ENCODE measurements around the gene TTC39C.
A peak's percentile ranks its signal among the peaks of the same experiment; 100 is the strongest.
"Not testable (repeated sequence)": the region's sequence is repeated elsewhere in the genome, so short reads cannot be mapped to it uniquely, and the experiment has no call there.

TTC39C gene

DNA sequence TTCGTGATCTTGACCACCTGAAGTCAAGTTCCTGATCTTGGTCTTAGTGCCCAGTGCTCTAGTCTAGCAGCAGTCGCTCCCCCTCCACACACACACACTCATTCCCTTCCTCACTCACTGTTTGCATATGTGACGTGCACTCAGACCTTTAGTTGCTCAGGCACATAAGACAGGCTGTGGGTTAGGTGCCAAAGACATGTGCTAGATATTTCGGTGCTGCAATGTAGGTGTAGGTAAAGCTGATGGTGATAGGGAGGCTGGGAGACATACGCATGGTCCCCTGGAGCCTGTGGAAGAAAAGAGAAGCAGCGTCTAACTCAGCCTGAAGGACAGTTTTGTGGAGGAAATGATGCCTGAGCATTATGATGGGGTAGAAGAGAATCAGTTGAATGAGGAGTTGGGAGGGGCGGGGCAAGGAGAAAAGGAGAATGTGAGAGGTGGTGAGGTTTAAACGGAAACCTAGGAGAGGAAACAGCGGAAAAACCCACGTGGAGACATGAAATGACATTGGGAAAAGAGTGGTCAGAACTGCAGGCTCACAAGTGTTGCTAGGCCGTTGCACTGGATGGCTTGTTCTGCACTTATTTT is 3.8 kb downstream of the TTC39C start:
- DNase-seq: peak; percentile 70

DNA sequence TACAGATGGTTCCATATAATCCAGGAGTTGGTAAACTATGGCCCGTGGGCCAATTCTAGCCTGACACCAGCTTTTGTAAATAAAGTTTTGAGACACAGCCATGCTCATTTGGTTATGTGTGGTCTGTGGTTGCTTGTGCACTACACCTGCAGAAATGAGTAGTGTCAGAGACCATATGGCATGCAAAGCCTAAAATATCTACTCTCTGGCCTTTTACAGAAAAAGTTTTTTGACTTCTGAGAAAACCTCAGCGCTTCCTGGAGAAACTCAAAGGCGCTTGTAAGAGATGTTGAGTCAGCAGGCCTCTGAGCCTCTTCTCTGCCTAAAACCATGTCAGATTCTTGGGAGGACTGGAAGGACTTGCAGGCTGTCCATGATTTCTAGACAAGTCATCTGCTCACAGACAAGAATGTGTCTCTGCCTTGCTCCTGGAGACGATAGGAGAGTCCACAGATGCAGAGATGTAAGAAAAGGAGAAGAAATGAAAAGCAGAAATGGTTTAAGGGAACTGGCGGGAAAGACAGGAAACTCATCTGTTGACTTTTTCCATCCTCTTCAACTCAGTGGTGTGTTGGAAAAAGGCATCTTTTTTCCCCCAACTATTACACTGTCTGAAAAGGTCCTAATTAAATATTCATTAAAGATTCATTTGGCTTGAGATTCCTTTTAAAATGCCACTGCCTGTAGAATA is 5.2 kb downstream of the TTC39C start:
- peak; percentile 95 for DNase-seq

DNA sequence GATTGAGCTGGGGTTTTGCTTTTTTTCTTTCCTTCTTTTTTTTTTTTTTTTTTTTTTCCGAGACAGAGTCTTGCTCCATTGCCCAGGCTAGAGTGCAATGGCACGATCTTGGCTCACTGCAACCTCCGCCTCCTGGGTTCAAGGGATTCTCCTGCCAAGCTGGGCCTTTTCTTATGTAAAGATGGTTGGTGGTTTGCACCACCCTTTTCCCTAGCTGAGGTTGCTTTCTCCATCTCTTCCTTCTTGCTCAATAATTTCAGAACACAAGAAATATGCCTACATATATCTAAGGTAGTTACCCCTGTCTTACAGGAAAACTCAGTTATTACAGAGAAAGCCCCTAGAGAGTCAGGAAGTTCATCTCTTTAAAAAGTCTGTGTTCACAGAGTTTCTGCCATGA is 7.0 kb downstream of the TTC39C start:
- DNase-seq: no peak

DNA sequence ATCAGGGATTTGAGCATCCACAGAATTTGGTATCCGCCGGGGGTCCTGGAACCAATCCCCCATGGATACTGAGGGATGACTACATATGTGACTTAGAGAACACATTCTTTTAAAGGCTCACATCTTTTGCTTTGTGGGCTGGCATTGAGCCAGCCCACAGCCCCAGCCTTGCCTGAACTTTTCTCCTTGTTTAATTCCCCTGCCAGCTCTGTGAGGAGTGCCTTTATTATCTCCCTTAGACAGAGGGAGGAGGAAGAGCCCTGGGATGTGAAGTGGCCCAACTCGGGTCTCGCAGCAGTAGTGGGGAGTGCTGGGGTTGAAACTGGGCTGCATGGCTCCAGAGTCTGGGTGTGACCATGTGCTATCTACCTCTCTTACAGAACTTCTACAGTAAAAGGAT is 7.6 kb downstream of the TTC39C start:
- no peak for DNase-seq

DNA sequence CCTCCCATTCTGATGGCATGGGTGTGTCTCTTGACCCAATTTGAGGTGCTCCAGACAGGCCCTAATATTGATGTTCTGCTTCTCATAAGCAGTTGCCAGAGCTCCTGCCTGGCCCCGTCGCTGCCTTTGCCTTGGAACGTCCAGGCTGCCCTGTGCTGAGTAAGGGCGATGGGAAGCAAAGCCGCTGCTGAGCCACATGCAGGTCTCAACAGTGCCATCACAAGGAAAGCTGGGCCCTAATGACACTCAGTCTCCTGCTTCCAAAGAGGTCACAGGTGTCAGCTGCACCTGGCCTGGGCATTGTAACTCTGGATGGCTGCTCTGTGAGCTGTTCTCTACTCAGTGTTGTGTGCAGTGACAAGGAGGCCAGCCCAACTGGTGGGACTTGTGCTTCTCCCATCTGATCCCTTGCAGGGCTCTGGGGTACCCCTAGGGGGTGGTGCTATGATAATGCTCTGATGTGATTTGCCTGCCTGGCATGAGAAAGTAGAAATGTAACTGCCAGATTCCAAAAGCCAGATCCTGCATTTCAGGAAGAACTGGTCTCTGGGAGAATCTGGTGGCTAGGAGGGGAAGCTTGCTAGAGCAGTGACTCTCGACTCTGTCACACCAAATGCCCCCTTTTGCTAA is 8.7 kb downstream of the TTC39C start:
- no peak for DNase-seq

DNA sequence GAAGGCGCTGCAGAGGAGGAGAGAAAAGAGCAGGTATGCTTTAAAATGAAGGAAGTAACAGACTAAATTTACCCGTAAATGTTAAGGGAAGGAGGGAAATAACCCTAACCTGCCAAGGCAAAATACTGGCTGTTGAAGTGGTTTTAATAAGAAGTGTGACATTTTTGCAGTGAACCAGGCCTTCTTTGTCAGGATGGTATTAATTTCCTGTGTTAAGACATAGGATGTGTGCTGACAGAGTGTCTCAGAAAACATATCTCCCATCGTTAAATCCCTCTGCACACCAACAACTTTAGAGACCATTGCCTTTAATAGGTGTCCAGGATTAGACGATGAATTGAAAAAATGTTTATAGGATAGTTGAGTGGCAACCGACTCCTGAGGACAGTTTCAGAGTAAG is 9.9 kb downstream of the TTC39C start:
- DNase-seq: no peak

DNA sequence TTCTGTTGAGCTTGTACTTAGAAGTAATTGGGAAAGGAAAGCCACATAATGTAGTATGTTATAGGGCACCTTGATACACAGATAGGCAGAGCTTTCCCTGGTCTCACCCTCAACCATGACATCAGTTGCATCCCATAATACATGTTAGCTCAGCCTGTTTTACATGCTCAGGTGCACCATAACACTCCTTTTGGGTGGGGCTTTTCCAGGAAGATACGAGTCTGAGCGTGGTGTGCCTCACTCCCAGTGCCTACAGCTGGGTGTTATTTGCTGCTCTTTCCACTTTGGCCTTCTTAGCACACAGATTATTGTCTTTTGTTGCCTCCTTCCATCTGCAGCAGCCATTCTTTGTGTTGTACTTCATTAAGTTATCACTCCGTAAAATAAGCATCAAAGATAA is 11.9 kb downstream of the TTC39C start:
- DNase-seq: no peak

DNA sequence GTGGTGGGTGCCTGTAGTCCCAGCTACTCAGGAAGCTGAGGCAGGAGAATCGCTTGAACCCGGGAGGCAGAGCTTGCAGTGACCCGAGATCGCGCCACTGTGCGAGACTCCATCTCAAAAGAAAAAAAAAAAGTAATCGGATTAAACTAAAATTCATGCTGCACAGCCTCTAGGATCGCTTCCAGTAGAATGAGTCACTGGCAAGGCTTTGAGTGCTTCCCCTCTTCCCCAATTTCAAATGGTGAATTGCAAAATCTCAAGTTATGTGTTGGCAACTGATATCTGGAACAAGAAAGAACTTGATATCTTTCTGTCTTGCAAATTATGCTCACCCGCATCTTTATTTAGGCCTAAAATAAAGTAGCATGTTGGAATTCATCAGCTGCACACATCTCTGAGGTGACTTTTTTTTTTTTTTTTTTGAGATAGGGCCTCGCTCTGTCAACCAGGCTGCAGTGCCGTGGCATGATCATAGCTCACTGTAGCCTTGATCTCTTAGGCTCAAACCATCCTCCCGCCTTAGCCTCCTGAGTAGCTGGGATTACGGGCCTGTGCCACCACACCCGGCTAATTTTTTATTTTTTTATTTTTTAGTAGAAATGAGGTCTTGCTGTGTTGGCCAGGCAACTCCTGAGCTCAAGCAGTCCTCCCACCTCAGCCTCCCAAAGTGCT is 12.7 kb downstream of the TTC39C start:
- DNase-seq: no peak

DNA sequence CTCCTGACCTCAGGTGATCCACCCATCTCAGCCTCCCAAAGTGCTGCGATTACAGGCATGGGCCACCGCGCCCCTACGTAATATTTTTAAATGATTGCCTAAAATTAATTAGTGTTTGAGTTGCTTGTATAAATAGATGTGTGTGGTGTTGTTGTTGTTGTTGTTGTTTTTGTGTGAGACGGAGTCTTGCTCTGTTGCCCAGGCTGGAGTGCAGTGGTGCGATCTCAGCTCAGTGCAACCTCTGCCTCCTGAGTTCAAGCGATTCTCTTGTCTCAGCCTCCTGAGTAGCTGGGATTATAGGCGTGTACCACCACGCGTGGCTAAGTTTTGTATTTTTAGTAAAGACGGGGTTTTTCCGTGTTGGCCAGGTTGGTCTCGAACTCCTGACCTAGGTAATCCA is 14.4 kb downstream of the TTC39C start:
- not testable (repeated sequence) for DNase-seq

DNA sequence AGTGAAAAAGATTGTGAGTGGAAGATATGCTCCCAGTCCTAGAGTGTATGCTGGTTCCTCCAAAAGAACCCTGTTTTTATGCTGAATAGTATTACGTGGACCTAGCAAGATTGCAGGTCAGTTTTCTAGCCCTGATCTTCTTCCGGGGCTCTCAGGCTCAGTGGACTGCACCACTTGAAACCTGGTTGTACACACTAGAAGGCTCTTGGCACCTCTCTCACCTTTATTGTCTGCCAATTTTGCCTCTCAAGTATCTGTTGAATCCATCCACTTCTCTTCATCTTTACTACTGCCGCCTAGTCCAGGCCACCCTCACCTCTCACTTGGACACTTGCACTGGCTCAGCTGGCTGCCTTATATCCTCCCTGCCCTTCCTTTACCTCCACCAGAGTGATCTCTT is 16.8 kb downstream of the TTC39C start:
- DNase-seq: no peak

DNA sequence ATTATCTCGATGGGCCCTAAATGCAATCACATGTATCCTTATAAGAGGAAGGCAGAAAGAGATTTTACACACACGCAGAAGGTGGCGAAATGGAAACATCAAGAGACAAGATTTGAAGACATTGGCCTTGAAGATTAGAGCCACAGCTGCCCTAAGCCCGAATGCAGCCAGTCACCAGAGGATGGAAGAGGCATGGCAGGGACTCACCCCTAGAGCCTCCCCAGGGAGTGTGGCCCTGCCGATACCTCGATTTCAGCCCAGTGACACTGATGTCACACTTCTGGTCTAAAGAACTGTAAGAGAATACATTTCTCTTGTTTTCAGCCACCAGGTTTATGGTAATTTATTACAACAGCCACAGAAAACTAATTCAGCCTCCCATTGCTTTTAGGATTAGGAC is 17.4 kb downstream of the TTC39C start:
- no peak for DNase-seq

DNA sequence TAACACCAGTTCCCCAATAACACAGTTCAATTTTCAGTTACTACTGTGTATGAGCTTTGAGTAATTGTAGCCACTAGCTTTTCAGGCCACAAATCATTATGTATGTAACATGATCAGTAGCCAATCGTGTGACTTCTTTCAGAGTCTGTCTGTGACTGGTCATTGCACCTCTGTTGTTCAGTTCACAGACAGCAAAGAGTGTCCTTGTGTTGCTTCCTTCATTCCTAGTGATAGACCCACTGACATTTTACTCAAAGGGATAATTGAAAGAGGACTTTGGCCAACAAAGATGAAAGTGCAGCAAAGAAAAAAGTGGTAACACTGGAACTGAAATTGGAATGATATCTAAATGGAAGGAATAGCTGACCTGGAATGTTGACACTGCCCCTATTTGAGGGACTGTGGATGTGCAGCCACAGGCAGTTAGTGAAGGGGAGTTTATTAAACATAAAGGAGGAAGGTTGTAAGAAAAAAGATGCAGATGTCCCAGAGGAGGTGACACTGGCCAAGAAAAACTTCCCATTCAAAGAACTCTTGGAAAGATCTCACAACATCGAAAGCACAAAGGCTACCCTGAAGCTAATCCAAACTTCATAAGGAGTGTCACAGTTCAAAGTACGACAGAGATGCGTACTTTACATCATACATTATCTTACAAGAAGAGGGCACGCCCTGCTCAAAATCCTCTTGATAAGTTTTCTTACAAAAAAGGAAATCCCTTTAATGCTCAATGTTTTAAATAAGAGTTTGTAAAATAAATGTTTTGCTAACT is 19.3 kb downstream of the TTC39C start:
- DNase-seq: no peak

DNA sequence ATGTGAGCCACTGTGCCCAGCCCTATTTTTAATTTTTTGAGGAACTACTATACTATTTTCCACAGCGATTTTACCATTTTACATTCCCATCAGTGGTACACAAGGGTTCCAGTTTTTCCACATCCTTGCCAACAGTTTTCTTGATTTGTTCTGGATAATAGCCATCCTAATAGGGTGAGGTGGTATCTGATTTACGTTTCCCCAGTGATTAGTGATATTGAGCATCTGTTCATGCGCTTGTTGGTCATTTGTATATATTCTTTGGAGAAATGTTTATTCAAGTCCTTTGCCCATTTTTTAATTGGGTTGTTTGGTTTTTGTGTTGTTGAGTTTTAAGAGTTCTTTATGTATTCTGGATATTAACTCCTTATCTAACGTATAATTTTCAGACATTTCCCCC is 20.8 kb downstream of the TTC39C start:
- no peak for DNase-seq

DNA sequence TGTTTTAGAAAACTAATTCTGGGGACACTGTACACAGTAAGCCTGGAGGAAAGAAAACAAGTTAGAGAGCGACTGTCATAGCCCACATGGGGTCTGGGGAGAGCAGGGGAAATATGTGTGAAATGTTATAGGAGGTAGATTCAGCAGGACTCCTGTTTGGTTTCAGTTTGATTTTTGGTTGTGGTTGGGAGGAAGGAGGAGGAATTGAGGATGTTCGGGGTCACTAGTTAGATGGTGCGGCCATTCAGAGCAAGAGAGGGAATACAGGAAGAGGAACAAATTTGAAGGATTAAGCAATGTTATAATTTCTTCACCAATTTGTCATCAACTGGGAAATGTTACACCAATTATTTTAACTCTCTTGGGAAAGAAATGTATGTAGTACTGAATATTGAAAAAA is 25.1 kb downstream of the TTC39C start:
- DNase-seq: no peak

DNA sequence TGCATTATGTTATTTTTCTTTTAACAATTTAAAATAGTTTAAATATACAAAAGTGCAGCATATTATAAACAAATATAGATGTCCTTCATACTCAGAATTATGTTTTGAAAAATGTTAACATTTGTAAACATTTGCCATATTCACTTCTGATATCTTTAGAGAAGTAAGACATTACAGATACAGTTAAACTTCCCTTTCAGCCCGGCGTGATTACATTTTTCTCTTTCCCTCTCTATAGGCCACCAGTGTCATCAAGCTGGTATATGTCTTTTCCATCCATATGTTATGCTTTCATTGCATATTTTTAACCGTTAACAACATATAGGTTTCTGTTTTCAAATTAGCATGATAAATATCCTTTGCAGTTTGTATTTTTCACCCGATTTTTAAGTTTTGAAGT is 27.1 kb downstream of the TTC39C start:
- no peak for DNase-seq

DNA sequence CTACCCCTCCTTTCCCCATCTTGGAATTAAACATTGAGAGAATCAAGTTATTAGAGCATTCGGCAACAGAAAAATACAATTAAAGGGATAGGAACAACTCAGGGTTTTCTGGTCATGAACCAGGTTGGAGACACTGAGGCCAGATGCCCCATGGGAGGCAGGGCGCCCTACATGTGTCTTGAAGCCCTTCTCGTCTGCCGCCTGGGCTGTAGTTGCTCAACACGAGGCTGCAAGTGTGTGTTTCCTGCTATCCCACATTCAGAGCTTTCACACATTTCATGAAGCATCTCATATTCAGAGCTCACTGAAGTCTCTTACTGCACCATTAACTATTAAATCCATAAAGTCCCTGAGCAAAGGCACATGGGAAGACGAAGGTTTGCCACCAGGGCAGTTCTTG is 28.8 kb downstream of the TTC39C start:
- DNase-seq: no peak

DNA sequence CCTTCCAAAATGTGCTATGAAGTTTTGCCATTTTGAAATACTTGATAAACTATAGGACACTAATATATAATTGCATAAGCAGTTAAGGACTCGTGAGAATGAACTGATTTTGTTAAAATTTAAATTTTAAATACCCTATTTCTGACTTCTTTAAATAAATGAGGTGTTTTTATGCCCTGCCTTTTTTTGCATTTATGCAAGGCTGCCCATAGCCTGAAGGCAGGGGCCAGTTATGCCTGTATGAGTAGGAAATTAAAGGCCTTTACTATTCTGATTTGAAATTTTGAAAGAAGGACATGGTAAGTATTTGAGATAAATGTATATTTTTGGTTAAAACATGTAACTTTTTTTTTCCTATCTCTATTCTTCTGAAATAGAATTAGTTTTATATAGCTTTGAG is 33.7 kb downstream of the TTC39C start:
- no peak for DNase-seq

DNA sequence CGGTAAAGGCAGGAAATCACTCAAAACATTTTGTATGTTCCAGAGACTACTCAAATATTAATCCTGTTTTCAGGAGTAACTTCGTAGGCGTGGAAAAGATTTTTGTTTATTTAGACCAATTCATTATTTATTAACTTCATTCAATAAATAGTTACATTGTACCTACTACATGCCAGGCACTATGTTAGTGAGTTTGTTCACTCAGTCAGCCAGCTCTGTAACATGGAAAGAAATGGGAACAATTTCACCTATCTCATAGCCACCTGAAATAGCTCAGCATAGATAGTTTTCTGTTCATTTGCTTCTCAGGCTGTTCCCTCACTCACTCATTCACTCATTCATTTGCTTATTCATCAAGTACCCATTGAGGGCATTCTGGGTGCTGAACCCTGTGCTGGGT is 34.6 kb downstream of the TTC39C start:
- DNase-seq: no peak

DNA sequence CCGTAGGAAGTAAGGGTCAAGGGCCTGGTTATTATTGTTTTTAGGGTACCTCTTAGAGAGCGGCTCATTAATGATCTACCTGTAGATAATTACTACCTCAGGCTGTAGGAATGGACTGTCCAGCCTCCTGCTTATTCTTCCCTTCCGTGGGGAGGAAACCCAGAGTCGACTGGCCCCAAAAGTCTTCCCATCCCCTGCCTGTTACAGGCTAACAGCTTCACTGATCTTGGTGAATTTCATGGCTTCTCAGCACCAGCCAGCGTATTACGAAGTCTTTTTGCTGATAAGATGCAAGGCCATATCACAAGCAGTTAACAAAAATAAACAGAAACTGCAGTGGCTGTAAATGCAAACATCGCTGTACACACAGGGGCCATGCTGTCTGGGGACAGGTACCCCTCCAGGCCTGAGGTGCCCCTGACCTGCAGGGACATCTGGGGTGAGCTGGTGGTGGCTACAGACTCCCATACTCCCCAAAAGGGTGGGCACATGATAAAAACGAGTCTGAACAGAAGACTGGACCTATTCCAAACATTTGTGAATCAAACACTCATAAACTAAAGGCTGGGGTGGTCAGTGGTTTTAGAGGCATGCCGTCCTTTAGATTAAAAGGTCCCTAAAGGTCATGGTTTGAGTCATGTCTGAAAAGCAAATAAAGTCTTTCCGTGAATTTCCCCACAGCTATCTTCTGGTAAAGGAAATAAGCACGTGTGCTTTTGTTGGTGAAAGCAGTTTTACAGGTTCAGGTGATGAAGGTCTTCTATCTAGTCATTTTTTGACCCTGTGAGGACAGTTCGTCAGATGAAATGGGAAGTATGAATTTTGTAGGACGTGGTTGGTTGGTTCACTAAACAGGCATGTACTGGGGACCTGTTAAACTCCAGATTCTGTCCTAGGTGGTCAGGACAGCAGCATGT is 36.7 kb downstream of the TTC39C start:
- DNase-seq: peak; percentile 54

DNA sequence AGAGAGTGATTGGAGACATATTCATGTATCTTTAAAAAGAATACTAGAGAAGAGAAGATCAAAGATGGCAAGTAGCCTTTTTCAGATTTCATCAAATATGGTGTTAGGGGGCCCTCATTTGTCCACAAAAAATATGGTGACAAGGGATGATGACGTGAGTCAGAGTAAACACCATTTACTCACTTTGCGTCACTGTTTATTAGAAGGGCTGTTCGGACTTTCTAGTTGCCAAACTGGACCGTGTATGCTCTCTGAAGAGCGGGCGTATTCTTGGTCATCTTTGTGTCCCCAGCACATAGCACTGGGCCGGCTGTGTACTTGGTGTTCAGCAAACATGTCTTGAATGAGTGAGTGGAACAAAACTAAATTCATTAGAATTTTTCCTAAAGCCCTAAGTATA is 37.5 kb downstream of the TTC39C start:
- no peak for DNase-seq

DNA sequence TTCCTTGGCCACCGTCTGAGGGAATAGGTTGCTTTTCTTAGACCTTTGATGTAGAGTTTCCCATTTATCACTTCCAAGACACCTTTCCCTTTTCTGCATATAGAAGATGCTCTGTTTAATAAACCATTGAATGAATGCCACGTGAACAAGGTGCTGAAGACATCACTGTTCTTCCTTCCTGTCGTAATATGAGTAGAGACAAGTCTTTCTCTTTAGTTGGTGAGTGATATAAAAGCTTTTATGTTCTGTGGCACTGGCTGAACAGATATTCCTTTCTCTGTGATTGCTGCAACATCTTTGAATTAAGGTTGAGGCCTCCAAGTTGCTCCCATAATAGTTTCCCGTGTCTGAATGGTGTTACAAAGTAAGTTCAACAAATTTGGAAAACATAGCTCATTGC is 38.7 kb downstream of the TTC39C start:
- peak; percentile 45 for DNase-seq

DNA sequence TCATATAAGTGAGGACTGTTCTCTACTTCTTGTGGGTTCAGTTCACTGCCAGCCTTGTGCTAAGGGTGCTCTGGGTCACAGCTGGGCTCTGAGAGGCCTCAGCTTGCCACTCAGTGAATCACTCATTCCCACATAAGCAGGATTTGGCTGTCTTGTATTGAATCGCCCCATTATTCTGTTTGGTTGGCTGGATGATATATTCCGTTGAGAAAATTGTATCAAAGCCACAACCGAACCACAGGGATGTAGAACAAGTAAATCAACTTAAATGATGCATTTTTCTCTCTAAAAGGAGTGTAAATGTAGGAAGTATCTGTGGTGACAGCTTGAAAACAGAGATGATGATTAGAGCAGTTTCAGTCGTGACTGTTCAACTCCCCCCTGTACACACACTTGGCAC is 39.6 kb downstream of the TTC39C start:
- DNase-seq: peak; percentile 61
